Measurements from ENCODE around the gene ARHGEF10L.
"Not testable (repeated sequence)": the region's sequence is repeated elsewhere in the genome, so short reads cannot be mapped to it uniquely, and the experiment has no call there.

ARHGEF10L gene

GRCh38 chr1:17617787-17618557 lies 78.5 kb downstream of the ARHGEF10L start:
- Histone ChIP-seq H3K9ac (ENCODE audit: low read depth, low read length) (no peak overlapping the region), H3K36me3 (ENCODE audit: insufficient read depth, low read length) (peaks cover 27% of the 10 kb centered on the region; the same call in 1 of the 2 replicates), H3K27ac (ENCODE audit: low read depth, low read length) (no peak overlapping the region), H3K4me1 (ENCODE audit: insufficient read depth, low read length) (no peaks in the 10 kb centered on the region), H3K27me3 (ENCODE audit: insufficient read depth, low read length) (no peaks in the 10 kb centered on the region), H3K9me3 (ENCODE audit: insufficient read depth, low read depth, low read length) (no peaks in the 10 kb centered on the region), H3K4me3 (ENCODE audit: low read length) (no peak overlapping the region)
- WGBS = 92% methylated on average over 27 of the region's 27 CpGs

DNA sequence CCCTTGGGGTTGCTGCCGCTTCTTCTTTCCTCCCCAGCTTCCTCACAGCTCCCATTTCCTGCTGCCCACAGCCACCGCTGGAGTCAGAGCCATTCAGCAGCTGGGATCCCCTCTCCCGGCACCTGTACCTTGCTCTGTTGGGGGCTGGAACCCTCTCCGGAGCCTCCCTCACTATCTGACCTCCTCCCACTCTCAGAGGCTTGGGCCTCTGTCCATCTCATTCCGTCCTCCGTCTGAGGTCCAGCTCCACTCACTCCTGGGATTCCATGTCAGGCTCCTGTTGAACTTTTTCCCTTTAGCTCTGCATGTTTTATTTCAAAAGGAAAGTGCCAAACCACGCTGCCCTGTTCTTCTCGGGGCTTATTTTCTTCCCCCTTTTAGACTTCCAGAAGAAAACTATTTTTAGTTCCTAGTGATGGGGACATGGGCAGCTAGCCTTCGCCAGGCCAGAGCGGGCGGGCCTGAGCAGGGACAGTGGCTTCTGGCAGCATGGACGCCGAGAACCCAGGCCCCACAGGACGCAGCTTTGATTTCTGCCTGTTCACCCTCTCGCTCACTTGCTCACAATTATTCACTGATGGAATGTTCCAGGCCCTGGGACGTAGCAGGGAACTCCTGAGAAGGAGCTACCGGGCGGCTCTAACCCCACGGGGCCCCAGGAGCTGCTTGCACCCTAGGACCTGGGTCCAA lies 79.2 kb downstream of the ARHGEF10L start:
- no peak overlapping the region for H3K27ac ChIP-seq (ENCODE audit: low read depth, low read length)
- no peaks in the 10 kb centered on the region for H3K27me3 ChIP-seq (ENCODE audit: insufficient read depth, low read length)
- H3K4me1 ChIP-seq (ENCODE audit: insufficient read depth, low read length) = no peaks in the 10 kb centered on the region
- WGBS = 92% methylated on average over 19 of the region's 19 CpGs
- H3K9ac ChIP-seq (ENCODE audit: low read depth, low read length) = no peak overlapping the region
- no peaks in the 10 kb centered on the region for H3K9me3 ChIP-seq (ENCODE audit: insufficient read depth, low read depth, low read length)
- no peak overlapping the region for H3K4me3 ChIP-seq (ENCODE audit: low read length)
- H3K36me3 ChIP-seq (ENCODE audit: insufficient read depth, low read length) = peaks cover 29% of the 10 kb centered on the region; the same call in 1 of the 2 replicates

GRCh38 chr1:17620448-17620847 lies 81.0 kb downstream of the ARHGEF10L start:
- Histone ChIP-seq H3K36me3 (ENCODE audit: insufficient read depth, low read length) (peaks cover 41% of the 10 kb centered on the region), H3K4me1 (ENCODE audit: insufficient read depth, low read length) (no peaks in the 10 kb centered on the region), H3K9me3 (ENCODE audit: insufficient read depth, low read depth, low read length) (no peaks in the 10 kb centered on the region), H3K27ac (ENCODE audit: low read depth, low read length) (no peak overlapping the region), H3K4me3 (ENCODE audit: low read length) (no peak overlapping the region), H3K27me3 (ENCODE audit: insufficient read depth, low read length) (no peaks in the 10 kb centered on the region), H3K9ac (ENCODE audit: low read depth, low read length) (no peak overlapping the region)
- 93% methylated on average over 5 of the region's 5 CpGs for WGBS

GRCh38 chr1:17621691-17622090 lies 82.2 kb downstream of the ARHGEF10L start:
- H3K9me3 ChIP-seq (ENCODE audit: insufficient read depth, low read depth, low read length) = no peaks in the 10 kb centered on the region
- H3K9ac ChIP-seq (ENCODE audit: low read depth, low read length) = no peak overlapping the region
- H3K27me3 ChIP-seq (ENCODE audit: insufficient read depth, low read length) = no peaks in the 10 kb centered on the region
- no peak overlapping the region for H3K27ac ChIP-seq (ENCODE audit: low read depth, low read length)
- H3K4me1 ChIP-seq (ENCODE audit: insufficient read depth, low read length) = no peaks in the 10 kb centered on the region
- H3K36me3 ChIP-seq (ENCODE audit: insufficient read depth, low read length) = peaks cover 46% of the 10 kb centered on the region
- no peak overlapping the region for H3K4me3 ChIP-seq (ENCODE audit: low read length)
- 96% methylated on average over 10 of the region's 10 CpGs for WGBS

DNA sequence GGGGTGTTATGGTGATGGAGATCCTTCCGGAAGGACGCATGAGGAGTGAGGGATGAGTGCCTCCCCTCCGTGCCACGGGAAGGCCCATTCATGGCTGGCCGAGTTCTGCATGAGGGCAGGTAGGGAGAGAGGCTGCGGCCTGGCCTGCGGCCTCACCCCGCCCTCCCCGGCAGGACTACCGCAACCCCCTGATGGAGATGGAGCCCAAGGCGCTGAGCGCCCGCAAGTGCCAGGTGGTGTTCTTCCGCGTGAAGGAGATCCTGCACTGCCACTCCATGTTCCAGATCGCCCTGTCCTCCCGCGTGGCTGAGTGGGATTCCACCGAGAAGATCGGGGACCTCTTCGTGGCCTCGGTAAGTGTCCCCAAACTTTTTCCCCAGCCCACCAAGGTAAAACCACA lies 83.3 kb downstream of the ARHGEF10L start:
- Histone ChIP-seq H3K27me3 (ENCODE audit: insufficient read depth, low read length) (no peaks in the 10 kb centered on the region), H3K36me3 (ENCODE audit: insufficient read depth, low read length) (peaks cover 57% of the 10 kb centered on the region), H3K9me3 (ENCODE audit: insufficient read depth, low read depth, low read length) (no peaks in the 10 kb centered on the region), H3K27ac (ENCODE audit: low read depth, low read length) (no peak overlapping the region), H3K9ac (ENCODE audit: low read depth, low read length) (no peak overlapping the region), H3K4me1 (ENCODE audit: insufficient read depth, low read length) (no peaks in the 10 kb centered on the region), H3K4me3 (ENCODE audit: low read length) (no peak overlapping the region)
- WGBS = 96% methylated on average over 22 of the region's 22 CpGs

DNA sequence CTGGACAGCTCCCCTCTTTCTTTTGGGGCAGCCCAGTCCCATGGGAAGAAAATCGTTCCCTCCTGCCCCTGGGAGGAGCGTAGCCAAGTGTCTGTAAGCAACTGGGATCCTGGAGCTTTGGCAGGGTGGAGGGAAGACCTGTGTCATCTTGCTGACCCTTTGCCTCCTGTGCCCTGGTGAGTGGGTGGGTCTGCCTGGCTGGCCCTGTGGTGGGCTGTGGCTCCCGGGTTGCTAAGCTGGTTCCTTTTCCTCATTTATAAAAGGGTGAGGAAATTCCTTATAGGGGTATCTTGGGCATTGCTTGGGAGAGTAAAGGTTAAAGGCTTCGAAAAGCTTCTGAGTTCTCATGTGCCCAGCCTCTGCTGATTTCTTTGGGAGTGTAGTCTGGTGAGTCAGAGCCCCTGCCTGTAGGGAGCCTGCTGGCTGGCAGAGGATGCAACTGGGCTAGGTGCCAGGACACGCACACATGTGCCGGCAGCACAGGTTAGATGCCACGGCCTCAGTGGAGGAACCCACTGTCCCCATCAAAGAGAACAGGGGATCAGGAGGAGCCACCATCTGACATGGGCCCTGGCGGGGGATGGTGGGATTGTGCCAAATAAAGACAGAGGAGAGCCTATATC lies 85.2 kb downstream of the ARHGEF10L start:
- no peaks in the 10 kb centered on the region for H3K4me1 ChIP-seq (ENCODE audit: insufficient read depth, low read length)
- no peak overlapping the region for H3K9ac ChIP-seq (ENCODE audit: low read depth, low read length)
- peaks cover 58% of the 10 kb centered on the region for H3K36me3 ChIP-seq (ENCODE audit: insufficient read depth, low read length)
- no peaks in the 10 kb centered on the region for H3K9me3 ChIP-seq (ENCODE audit: insufficient read depth, low read depth, low read length)
- WGBS = 97% methylated on average over 8 of the region's 8 CpGs
- H3K4me3 ChIP-seq (ENCODE audit: low read length) = no peak overlapping the region
- H3K27ac ChIP-seq (ENCODE audit: low read depth, low read length) = no peak overlapping the region
- no peaks in the 10 kb centered on the region for H3K27me3 ChIP-seq (ENCODE audit: insufficient read depth, low read length)

- no peaks in the 10 kb centered on the region for H3K27me3 ChIP-seq (ENCODE audit: insufficient read depth, low read length)
- peaks cover 67% of the 10 kb centered on the region for H3K36me3 ChIP-seq (ENCODE audit: insufficient read depth, low read length)
- no peak overlapping the region for H3K9ac ChIP-seq (ENCODE audit: low read depth, low read length)
- 93% methylated on average over 16 of the region's 16 CpGs for WGBS
- H3K9me3 ChIP-seq (ENCODE audit: insufficient read depth, low read depth, low read length) = no peaks in the 10 kb centered on the region
- no peak overlapping the region for H3K4me3 ChIP-seq (ENCODE audit: low read length)
- no peaks in the 10 kb centered on the region for H3K4me1 ChIP-seq (ENCODE audit: insufficient read depth, low read length)
- H3K27ac ChIP-seq (ENCODE audit: low read depth, low read length) = no peak overlapping the region
Measured at GRCh38 chr1:17627239-17628052, 87.9 kb downstream of the ARHGEF10L start.

DNA sequence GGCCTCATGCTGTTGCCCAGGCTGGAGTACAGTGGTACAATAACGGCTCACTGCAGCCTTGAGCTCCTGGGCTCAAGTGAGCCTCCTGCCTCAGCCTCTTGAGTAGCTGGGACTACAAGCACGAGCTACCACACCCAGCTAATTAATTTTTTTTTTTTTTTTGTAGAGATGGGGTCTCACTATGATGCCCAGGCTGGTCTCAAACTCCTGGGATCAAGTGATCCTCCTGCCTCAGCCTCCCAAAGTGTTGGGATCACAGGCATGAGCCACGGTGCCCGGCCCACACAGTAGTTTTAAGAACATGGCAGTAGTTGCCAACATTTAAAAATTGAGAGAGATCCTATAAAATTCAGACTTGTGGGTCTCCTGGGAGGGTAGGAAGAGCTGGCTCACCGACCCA lies 89.5 kb downstream of the ARHGEF10L start:
- WGBS = 89% methylated on average over 4 of the region's 5 CpGs
- H3K9me3 ChIP-seq (ENCODE audit: insufficient read depth, low read depth, low read length); H3K27ac ChIP-seq (ENCODE audit: low read depth, low read length); H3K4me3 ChIP-seq (ENCODE audit: low read length); H3K27me3 ChIP-seq (ENCODE audit: insufficient read depth, low read length); H3K9ac ChIP-seq (ENCODE audit: low read depth, low read length); H3K4me1 ChIP-seq (ENCODE audit: insufficient read depth, low read length): not testable (repeated sequence)
- H3K36me3 ChIP-seq (ENCODE audit: insufficient read depth, low read length) = peaks cover 65% of the 10 kb centered on the region

DNA sequence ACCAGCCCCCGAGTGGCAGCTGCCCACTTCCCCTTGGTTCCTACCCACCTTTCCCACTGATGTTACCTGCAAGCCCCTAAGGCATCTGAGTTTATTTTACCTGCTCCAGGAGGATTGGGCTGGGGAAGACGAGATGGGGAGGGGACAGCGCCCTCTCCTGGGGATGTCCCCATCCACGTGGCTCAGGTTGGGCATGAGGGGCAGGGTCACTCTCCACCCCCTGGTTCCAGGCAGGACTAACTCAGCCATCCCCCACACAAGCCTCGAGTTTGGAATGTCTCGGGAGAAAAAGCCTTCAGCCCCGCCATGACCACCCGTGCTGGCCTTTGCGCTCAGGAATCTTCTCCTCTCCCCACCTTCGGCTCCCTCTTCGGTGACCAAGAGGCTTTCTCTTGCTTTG lies 90.0 kb downstream of the ARHGEF10L start:
- no peak overlapping the region for H3K4me3 ChIP-seq (ENCODE audit: low read length)
- WGBS = 68% methylated on average over 11 of the region's 11 CpGs
- H3K9me3 ChIP-seq (ENCODE audit: insufficient read depth, low read depth, low read length) = no peaks in the 10 kb centered on the region
- no peak overlapping the region for H3K9ac ChIP-seq (ENCODE audit: low read depth, low read length)
- peaks cover 65% of the 10 kb centered on the region for H3K36me3 ChIP-seq (ENCODE audit: insufficient read depth, low read length)
- H3K27me3 ChIP-seq (ENCODE audit: insufficient read depth, low read length) = no peaks in the 10 kb centered on the region
- no peaks in the 10 kb centered on the region for H3K4me1 ChIP-seq (ENCODE audit: insufficient read depth, low read length)
- H3K27ac ChIP-seq (ENCODE audit: low read depth, low read length) = no peak overlapping the region

DNA sequence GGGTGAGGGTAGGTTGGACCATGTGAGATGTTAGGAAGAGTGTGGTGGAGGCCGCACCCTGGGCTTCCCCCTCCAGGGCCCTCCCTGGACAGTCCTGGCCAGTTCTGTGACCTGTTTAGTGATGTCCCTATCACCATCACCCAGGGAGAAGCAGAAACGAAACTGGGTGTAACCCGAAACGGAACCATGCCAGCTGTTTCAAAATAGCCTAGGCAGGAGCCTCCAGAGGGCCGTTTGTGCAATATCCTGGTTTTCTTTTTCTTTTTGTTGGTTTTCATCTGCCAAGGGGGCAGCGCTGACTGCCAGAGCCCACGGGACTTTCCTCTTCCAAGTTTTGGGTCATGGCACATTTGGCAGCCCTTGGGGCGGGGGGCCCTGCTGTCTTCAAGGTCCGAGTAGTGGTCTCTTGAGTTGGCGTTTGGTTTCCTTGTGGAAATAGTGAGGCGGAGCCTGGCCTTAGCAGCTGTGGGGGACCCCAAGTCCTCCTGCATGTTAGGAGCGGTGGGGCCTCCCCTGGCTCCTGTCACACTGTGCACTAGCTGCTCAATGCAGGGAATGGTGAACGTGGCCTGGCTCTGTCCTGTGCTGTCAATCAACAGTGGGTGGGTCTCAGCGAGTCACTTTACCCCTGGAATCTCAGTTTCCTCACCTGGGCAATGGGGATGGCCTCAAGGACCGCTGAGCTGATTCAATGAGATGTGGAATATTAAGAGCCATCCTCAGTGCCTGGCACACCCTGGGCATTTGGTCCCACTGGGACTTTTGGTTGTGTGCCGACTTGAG lies 90.7 kb downstream of the ARHGEF10L start:
- Histone ChIP-seq H3K9ac (ENCODE audit: low read depth, low read length) (no peak overlapping the region), H3K36me3 (ENCODE audit: insufficient read depth, low read length) (peaks cover 67% of the 10 kb centered on the region), H3K4me3 (ENCODE audit: low read length) (no peak overlapping the region), H3K9me3 (ENCODE audit: insufficient read depth, low read depth, low read length) (no peaks in the 10 kb centered on the region), H3K27me3 (ENCODE audit: insufficient read depth, low read length) (no peaks in the 10 kb centered on the region), H3K27ac (ENCODE audit: low read depth, low read length) (no peak overlapping the region), H3K4me1 (ENCODE audit: insufficient read depth, low read length) (no peaks in the 10 kb centered on the region)
- WGBS = 94% methylated on average over 16 of the region's 16 CpGs

All from HUES64 (cell line).